Parathyroid adenoma (tissue), 2 donors: Measurements from ENCODE around the gene ECHDC1.

ENCODE experiments used
- H2AFZ ChIP-seq: fragments of 300-600 bp; sonication (generic); one replicate; pipeline ENCODE4 v1.7.0; 2017; ENCODE audit warnings: antibody characterized with exemption, mild to moderate bottlenecking
- H3K27ac ChIP-seq: fragments of 300-600 bp; sonication (generic); one replicate; pipeline ENCODE4 v1.7.0; 2017
- H3K27me3 ChIP-seq: fragments of 300-600 bp; sonication (generic); one replicate; pipeline ENCODE4 v1.7.0; 2017; ENCODE audit warnings: low read length; ENCODE audit not compliant: control insufficient read depth, insufficient read depth
- H3K36me3 ChIP-seq: fragments of 300-600 bp; sonication (generic); one replicate; pipeline ENCODE4 v1.7.0; 2017; ENCODE audit warnings: low read length; ENCODE audit not compliant: control insufficient read depth, insufficient read depth
- H3K4me1 ChIP-seq: fragments of 300-600 bp; sonication (generic); one replicate; pipeline ENCODE4 v1.7.0; 2017; ENCODE audit warnings: control low read depth
- H3K4me2 ChIP-seq: fragments of 300-600 bp; sonication (generic); one replicate; pipeline ENCODE4 v1.7.0; 2017; ENCODE audit warnings: low read length
- H3K4me3 ChIP-seq: fragments of 300-600 bp; sonication (generic); one replicate; pipeline ENCODE4 v1.7.0; 2017; ENCODE audit warnings: low read depth, low read length
- H3K79me2 ChIP-seq: fragments of 300-600 bp; sonication (generic); one replicate; pipeline ENCODE4 v1.7.0; 2017; ENCODE audit warnings: control low read depth
- H3K9ac ChIP-seq: fragments of 300-600 bp; sonication (generic); one replicate; pipeline ENCODE4 v1.7.0; 2017; ENCODE audit warnings: mild to moderate bottlenecking
- H3K9me3 ChIP-seq: fragments of 300-600 bp; sonication (generic); one replicate; pipeline ENCODE4 v1.7.0; 2017; ENCODE audit warnings: low read length; ENCODE audit not compliant: control insufficient read depth
- TF ChIP-seq, protein P1 (sequence below): fragments of 300-600 bp; sonication (generic); IDR thresholded peaks from one replicate; pipeline ENCODE4 v1.7.0; 2017; ENCODE audit warnings: antibody characterized with exemption, mild to moderate bottlenecking
- donor health status: primary hyperparathyroidism.

ECHDC1 gene

DNA sequence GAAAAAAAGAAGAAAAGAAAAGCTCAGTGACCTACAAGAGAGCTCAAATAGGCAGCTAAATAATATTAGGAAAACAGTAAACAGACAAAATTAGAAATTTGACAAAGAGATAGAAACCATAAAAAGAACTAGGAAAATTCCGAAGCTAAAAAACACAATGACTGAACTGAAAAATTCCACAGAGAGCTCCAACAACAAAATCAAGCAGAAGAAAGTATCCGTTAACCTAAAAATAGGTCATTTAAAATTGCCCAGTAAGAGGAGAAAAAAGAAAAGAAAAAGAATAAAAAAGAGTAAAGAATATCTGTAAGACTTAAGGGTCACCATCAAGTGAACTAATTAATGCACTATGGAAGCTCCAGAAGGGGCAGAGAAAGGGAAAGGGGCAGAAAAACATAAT lies 6.6 kb upstream of the ECHDC1 start:
- Histone ChIP-seq H3K27ac (no peak overlapping the region), H3K4me2 (no peak overlapping the region), H3K79me2 (no peaks in the 10 kb centered on the region), H3K9me3 (no peaks in the 10 kb centered on the region), H3K4me3 (no peak overlapping the region), H3K4me1 (no peaks in the 10 kb centered on the region), H3K9ac (no peak overlapping the region), H3K36me3 (no peaks in the 10 kb centered on the region), H2AFZ (no peak overlapping the region), H3K27me3 (no peaks in the 10 kb centered on the region)
- TF ChIP-seq, protein P1, sequence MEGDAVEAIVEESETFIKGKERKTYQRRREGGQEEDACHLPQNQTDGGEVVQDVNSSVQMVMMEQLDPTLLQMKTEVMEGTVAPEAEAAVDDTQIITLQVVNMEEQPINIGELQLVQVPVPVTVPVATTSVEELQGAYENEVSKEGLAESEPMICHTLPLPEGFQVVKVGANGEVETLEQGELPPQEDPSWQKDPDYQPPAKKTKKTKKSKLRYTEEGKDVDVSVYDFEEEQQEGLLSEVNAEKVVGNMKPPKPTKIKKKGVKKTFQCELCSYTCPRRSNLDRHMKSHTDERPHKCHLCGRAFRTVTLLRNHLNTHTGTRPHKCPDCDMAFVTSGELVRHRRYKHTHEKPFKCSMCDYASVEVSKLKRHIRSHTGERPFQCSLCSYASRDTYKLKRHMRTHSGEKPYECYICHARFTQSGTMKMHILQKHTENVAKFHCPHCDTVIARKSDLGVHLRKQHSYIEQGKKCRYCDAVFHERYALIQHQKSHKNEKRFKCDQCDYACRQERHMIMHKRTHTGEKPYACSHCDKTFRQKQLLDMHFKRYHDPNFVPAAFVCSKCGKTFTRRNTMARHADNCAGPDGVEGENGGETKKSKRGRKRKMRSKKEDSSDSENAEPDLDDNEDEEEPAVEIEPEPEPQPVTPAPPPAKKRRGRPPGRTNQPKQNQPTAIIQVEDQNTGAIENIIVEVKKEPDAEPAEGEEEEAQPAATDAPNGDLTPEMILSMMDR, result no peak

GRCh38 chr6:127348028-127348661 lies 4.7 kb upstream of the ECHDC1 start:
- Histone ChIP-seq H3K27me3 (no peaks in the 10 kb centered on the region), H3K36me3 (no peaks in the 10 kb centered on the region), H3K4me3 (no peak overlapping the region), H3K9ac (no peak overlapping the region), H3K79me2 (no peaks in the 10 kb centered on the region), H3K4me2 (no peak overlapping the region), H2AFZ (no peak overlapping the region), H3K27ac (no peak overlapping the region), H3K9me3 (no peaks in the 10 kb centered on the region), H3K4me1 (no peaks in the 10 kb centered on the region)
- TF ChIP-seq, protein P1, result no peak

GRCh38 chr6:127347178-127347577 lies 3.8 kb upstream of the ECHDC1 start:
- no peaks in the 10 kb centered on the region for H3K4me1 ChIP-seq
- no peak overlapping the region for H3K4me3 ChIP-seq
- H3K36me3 ChIP-seq, result no peaks in the 10 kb centered on the region
- peaks cover 4% of the 10 kb centered on the region for H3K79me2 ChIP-seq
- H3K9ac ChIP-seq, result no peak overlapping the region
- H3K4me2 ChIP-seq, result no peak overlapping the region
- no peak overlapping the region for H3K27ac ChIP-seq
- no peaks in the 10 kb centered on the region for H3K9me3 ChIP-seq
- H3K27me3 ChIP-seq, result no peaks in the 10 kb centered on the region
- TF ChIP-seq, protein P1, result no peak
- H2AFZ ChIP-seq, result no peak overlapping the region

DNA sequence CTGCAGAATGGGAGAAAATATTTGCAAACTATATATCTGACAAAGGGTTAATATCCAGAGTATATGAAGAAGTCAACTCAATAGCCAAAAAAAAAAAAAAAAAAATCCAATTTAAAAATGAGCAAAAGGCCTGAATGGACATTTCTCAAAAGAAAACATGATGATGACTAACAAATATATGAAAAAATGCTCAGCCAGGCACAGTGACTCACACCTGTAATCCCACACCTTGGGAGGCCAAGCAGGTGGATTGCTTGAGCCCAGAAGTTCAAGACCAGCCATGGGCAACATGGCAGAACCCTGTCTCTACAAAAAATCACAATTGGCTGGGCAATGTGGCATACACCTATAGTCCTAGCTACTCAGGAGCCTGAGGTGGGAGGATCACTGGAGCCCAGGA lies 2.1 kb upstream of the ECHDC1 start:
- no peak overlapping the region for H3K4me3 ChIP-seq
- H3K27me3 ChIP-seq, result no peaks in the 10 kb centered on the region
- no peak overlapping the region for H3K9ac ChIP-seq
- H3K4me2 ChIP-seq, result no peak overlapping the region
- no peaks in the 10 kb centered on the region for H3K9me3 ChIP-seq
- TF ChIP-seq, protein P1, result no peak
- peaks cover 6% of the 10 kb centered on the region for H3K79me2 ChIP-seq
- H3K27ac ChIP-seq, result no peak overlapping the region
- H3K4me1 ChIP-seq, result no peaks in the 10 kb centered on the region
- H3K36me3 ChIP-seq, result no peaks in the 10 kb centered on the region
- no peak overlapping the region for H2AFZ ChIP-seq
